K562 (cell line): ENCODE measurements around the gene ZKSCAN3. TPM values are rescaled to one million over a fixed set of nuclear protein-coding genes. Genes with fewer than 3 reads are reported as not detected.

Source experiments
- ATF4 ChIP-seq: fragments of 450-650 bp; formaldehyde crosslinking; IDR thresholded peaks from 2 replicates; pipeline ENCODE4 v1.4.0; 2022; ENCODE audit warnings: mild to moderate bottlenecking, moderate library complexity
- BRD9 ChIP-seq: fragments of 450-650 bp; IDR thresholded peaks from 2 replicates; pipeline ENCODE4 v1.6.1; 2018; ENCODE audit warnings: low read depth; ENCODE audit not compliant: partially characterized antibody
- HDAC3 ChIP-seq: fragments of 450-650 bp; IDR thresholded peaks from 2 replicates; pipeline ENCODE4 v1.6.1; 2018; ENCODE audit warnings: borderline replicate concordance, mild to moderate bottlenecking, moderate library complexity; ENCODE audit not compliant: partially characterized antibody
- KDM4B ChIP-seq, 2 experiments: fragments of 450-650 bp in 1 of 2; sonication (generic) in 1 of 2; IDR thresholded peaks; 2 replicates each; pipeline ENCODE4 v1.6.1; 2016 to 2017; ENCODE audit warnings: borderline replicate concordance in 2 of 2, antibody characterized with exemption in 1 of 2, low read depth in 1 of 2, mild to moderate bottlenecking in 1 of 2
- MEF2D ChIP-seq: conservative IDR thresholded peaks from 2 replicates; pipeline ENCODE4 v1.6.1; 2016; ENCODE audit warnings: low read depth, missing genetic modification characterization, missing compliant biosample characterization
- MTA1 ChIP-seq: fragments of 450-650 bp; IDR thresholded peaks from 2 replicates; pipeline ENCODE4 v1.6.1; 2017; ENCODE audit warnings: borderline replicate concordance
- PHF8 ChIP-seq: fragments of 200-600 bp; sonication (generic); IDR thresholded peaks from 2 replicates; pipeline ENCODE4 v1.6.1; 2012; ENCODE audit warnings: mixed run types, mild to moderate bottlenecking, inconsistent platforms, low read length, moderate library complexity, borderline replicate concordance
- POLR2B ChIP-seq: fragments of 450-650 bp; IDR thresholded peaks from 2 replicates; pipeline ENCODE4 v1.6.1; 2018; ENCODE audit warnings: low read depth; ENCODE audit not compliant: partially characterized antibody
- PYGO2 ChIP-seq: fragments of 450-650 bp; IDR thresholded peaks from 2 replicates; pipeline ENCODE4 v1.6.1; 2016; ENCODE audit warnings: mild to moderate bottlenecking, missing genetic modification characterization, moderate library complexity, missing compliant biosample characterization
- RBM22 ChIP-seq: fragments of 200-400 bp; formaldehyde crosslinking; IDR thresholded peaks from 2 replicates; pipeline ENCODE4 v1.6.1; 2018; ENCODE audit warnings: low read length, low read depth; ENCODE audit not compliant: poor library complexity, severe bottlenecking
- SMARCE1 ChIP-seq: fragments of 450-650 bp; IDR thresholded peaks from 2 replicates; pipeline ENCODE4 v1.7.1; 2016; ENCODE audit warnings: mild to moderate bottlenecking
- SOX6 ChIP-seq: fragments of 450-650 bp; IDR thresholded peaks from 2 replicates; pipeline ENCODE4 v1.6.1; 2014; ENCODE audit warnings: mild to moderate bottlenecking
- TCF7L2 ChIP-seq: fragments of 150-350 bp; IDR thresholded peaks from 2 replicates; pipeline ENCODE4 v1.6.1; 2016; ENCODE audit warnings: low read depth, mild to moderate bottlenecking, low read length, moderate library complexity
- UBTF ChIP-seq, 2 experiments: IDR thresholded peaks; 2 replicates each; pipeline ENCODE4 v1.6.1; 2012; ENCODE audit warnings: improper control_type of control experiment in 2 of 2, low read depth in 2 of 2, low read length in 2 of 2, borderline replicate concordance in 1 of 2
- ZFP30 ChIP-seq: fragments of 250-450 bp; sonication (Bioruptor Pico); IDR thresholded peaks from 2 replicates; pipeline ENCODE4 v1.8.0; 2022; ENCODE audit warnings: moderate library complexity, mild to moderate bottlenecking, inconsistent platforms, borderline replicate concordance
- polyA plus RNA-seq, 8 experiments: library from polyadenylated mRNA; depleted of rRNA in 4 of 8; stranded (reverse) in 5 of 8; unstranded in 3 of 8; fragments of >200 nt; fragmentation: Nextera tagmentation in 2 of 8; fragmentation: Illumina TruSeq in 1 of 8; extraction: Ambion mirVana in 2 of 8; extraction: Trizol in 1 of 8; gene quantifications; 2 replicates each; pipeline versions ENCODE4 v1.2.1 to v1.2.3, GENCODE V29; 2011 to 2014; ENCODE audit warnings: inconsistent platforms in 1 of 8, missing spikeins in 1 of 8
- total RNA-seq, 7 experiments: library from RNA; depleted of rRNA in 6 of 7; stranded (reverse); fragments of >200 nt in 6 of 7; fragmentation: Illumina TruSeq in 2 of 7; extraction: Trizol in 2 of 7; gene quantifications; 2 replicates each; pipeline versions ENCODE4 v1.2.1 to v1.2.3, GENCODE V29; 2011 to 2021; ENCODE audit warnings: low replicate concordance in 1 of 7
- TF ChIP-seq, protein P1 (sequence below): fragments of 450-650 bp; formaldehyde crosslinking; IDR thresholded peaks from 2 replicates; pipeline ENCODE4 v1.4.0; 2020; ENCODE audit warnings: mild to moderate bottlenecking, moderate library complexity
- TF ChIP-seq, protein P2 (sequence below): fragments of 450-650 bp; IDR thresholded peaks from 2 replicates; pipeline ENCODE4 v1.6.1; 2017; ENCODE audit warnings: antibody characterized with exemption

ZKSCAN3 gene
- total and polyA plus RNA-seq, 9 of the 15 experiments (the other 6 are each of a cell fraction or from before 2014, with no cell fraction given), result 3.0 to 12.4 (median 10.2) TPM

DNA sequence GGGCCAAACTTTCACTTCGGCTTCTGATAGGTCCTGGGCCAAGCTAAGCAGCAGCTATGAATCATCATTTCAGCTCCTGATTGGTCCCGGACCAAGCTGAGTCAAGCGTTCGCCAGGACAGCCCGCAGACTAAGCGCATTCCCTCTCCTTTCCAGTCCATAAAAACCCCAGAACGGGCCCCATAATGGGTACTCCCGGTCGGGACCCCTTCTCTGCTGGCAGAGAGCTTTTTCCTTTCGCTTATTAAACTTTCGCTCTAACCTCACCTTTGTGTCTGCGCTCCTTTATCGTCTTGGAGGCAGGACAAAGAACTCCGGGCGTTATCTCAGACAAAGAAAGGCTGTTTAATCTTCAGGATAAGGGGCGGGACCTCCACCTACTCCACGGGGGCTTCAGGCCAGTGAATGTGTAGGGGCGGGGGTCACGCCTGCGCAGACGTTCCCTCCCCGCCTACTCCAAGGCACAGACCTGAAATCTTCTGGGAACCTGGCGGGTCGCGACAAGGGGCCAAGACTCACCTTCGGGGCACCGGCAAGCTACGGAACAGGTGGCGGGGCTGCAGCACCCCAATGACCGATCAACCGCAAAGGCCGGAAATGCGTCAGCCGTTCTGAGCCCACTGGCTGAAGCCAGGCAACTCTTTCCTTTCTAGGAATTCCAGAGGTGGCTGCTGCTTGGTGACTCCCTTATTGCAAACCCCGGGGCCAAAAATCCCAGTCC lies 14.0 kb upstream of the ZKSCAN3 start, which contains the start of gene ZSCAN31 (continued):
- TF ChIP-seq, protein P1, sequence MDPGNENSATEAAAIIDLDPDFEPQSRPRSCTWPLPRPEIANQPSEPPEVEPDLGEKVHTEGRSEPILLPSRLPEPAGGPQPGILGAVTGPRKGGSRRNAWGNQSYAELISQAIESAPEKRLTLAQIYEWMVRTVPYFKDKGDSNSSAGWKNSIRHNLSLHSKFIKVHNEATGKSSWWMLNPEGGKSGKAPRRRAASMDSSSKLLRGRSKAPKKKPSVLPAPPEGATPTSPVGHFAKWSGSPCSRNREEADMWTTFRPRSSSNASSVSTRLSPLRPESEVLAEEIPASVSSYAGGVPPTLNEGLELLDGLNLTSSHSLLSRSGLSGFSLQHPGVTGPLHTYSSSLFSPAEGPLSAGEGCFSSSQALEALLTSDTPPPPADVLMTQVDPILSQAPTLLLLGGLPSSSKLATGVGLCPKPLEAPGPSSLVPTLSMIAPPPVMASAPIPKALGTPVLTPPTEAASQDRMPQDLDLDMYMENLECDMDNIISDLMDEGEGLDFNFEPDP, result no peak
- TF ChIP-seq HDAC3 (no peak), PHF8 (peak; percentile 88), POLR2B (peak; percentile 98), MTA1 (peak; percentile 40), PYGO2 (tag) (0 out of 2 replicates have a peak, but pooled peaks have one; percentile 50), MEF2D (tag) (no peak), SMARCE1 (no peak), TCF7L2 (no peak), ZFP30 (CRISPR knock-in tag) (no peak), RBM22 (peak; percentile 88), SOX6 (peak; percentile 97), UBTF (IDR thresholded peaks at IDR 0.05; ENCODE audit: borderline replicate concordance in 1 of 2, low read depth in 2 of 2, low read length in 2 of 2) (0 out of 4 replicates have a peak, but pooled peaks of 1 of the 2 experiments have one; percentile 59), ATF4 (CRISPR knock-in tag) (0 out of 2 replicates have a peak, but pooled peaks have one; percentile 22), BRD9 (peak; percentile 52), KDM4B (IDR thresholded peaks at IDR 0.05; ENCODE audit: borderline replicate concordance in 2 of 2, low read depth in 1 of 2) (peak in 1 of 2 experiments; percentile 82; a peak in 2 of 4 replicates)
- TF ChIP-seq, protein P2, sequence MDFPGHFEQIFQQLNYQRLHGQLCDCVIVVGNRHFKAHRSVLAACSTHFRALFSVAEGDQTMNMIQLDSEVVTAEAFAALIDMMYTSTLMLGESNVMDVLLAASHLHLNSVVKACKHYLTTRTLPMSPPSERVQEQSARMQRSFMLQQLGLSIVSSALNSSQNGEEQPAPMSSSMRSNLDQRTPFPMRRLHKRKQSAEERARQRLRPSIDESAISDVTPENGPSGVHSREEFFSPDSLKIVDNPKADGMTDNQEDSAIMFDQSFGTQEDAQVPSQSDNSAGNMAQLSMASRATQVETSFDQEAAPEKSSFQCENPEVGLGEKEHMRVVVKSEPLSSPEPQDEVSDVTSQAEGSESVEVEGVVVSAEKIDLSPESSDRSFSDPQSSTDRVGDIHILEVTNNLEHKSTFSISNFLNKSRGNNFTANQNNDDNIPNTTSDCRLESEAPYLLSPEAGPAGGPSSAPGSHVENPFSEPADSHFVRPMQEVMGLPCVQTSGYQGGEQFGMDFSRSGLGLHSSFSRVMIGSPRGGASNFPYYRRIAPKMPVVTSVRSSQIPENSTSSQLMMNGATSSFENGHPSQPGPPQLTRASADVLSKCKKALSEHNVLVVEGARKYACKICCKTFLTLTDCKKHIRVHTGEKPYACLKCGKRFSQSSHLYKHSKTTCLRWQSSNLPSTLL, result no peak
